IPS DF 6.9 (cell line): ENCODE measurements around the gene GULP1.
"Not testable (repeated sequence)": the region's sequence is repeated elsewhere in the genome, so short reads cannot be mapped to it uniquely, and the experiment has no call there.

Experiments
- DNase-seq: peaks from one replicate; pipeline ENCODE4 v3.0.0-alpha.2; 2013; ENCODE audit warnings: low read depth, low spot score
- H3K27ac ChIP-seq: one replicate; pipeline ENCODE4 v1.5.1; 2013; ENCODE audit warnings: low read length, control low read depth
- H3K27me3 ChIP-seq: 2 replicates; pipeline ENCODE4 v1.6.1; 2013; ENCODE audit warnings: mild to moderate bottlenecking, low read length; ENCODE audit not compliant: control insufficient read depth, insufficient read depth
- H3K36me3 ChIP-seq: 2 replicates; pipeline ENCODE4 v1.6.1; 2013; ENCODE audit warnings: low read length; ENCODE audit not compliant: control insufficient read depth, insufficient read depth
- H3K4me1 ChIP-seq: 2 replicates; pipeline ENCODE4 v1.6.1; 2013; ENCODE audit warnings: low read length; ENCODE audit not compliant: control insufficient read depth, insufficient read depth
- H3K4me3 ChIP-seq: 2 replicates; pipeline ENCODE4 v1.5.1; 2013; ENCODE audit warnings: mild to moderate bottlenecking, low read length
- H3K9me3 ChIP-seq: 2 replicates; pipeline ENCODE4 v1.6.1; 2013; ENCODE audit warnings: low read length, inconsistent platforms; ENCODE audit not compliant: control insufficient read depth, insufficient read depth
- WGBS: extraction: QIAGEN DNeasy Blood & Tissue Kit; methylation state at CpG from one replicate; pipeline ENCODE4 v1.1.7; 2013; ENCODE audit warnings: mixed read lengths, missing lambda C conversion rate; ENCODE audit not compliant: insufficient read length, insufficient coverage; 5-methylcytosine and 5-hydroxymethylcytosine counted together

The GULP1 gene

GRCh38 chr2:188274274-188274673 is 17.4 kb upstream of the GULP1 start:
- no peak overlapping the region for H3K4me3 ChIP-seq
- H3K27me3 ChIP-seq: no peaks in the 10 kb centered on the region
- H3K27ac ChIP-seq: no peak overlapping the region
- no peak for DNase-seq
- H3K9me3 ChIP-seq: no peaks in the 10 kb centered on the region
- H3K36me3 ChIP-seq: no peaks in the 10 kb centered on the region
- no CpG with 5 or more reads among the region's 2 CpGs for WGBS
- H3K4me1 ChIP-seq: peaks cover 4% of the 10 kb centered on the region; the same call in 1 of the 2 replicates

- Histone ChIP-seq H3K9me3 (no peaks in the 10 kb centered on the region), H3K27ac (no peak overlapping the region), H3K27me3 (no peaks in the 10 kb centered on the region), H3K36me3 (no peaks in the 10 kb centered on the region), H3K4me3 (no peak overlapping the region), H3K4me1 (peaks cover 4% of the 10 kb centered on the region; the same call in 1 of the 2 replicates)
- DNase-seq: no peak
- no CpG with 5 or more reads among the region's 10 CpGs for WGBS
These were observed 15.4 kb upstream of the GULP1 start for GRCh38 chr2:188276255-188276654.

GRCh38 chr2:188277786-188278185 is 13.9 kb upstream of the GULP1 start:
- H3K27ac ChIP-seq: no peak overlapping the region
- no peaks in the 10 kb centered on the region for H3K36me3 ChIP-seq
- H3K9me3 ChIP-seq: no peaks in the 10 kb centered on the region
- no peak for DNase-seq
- H3K4me3 ChIP-seq: no peak overlapping the region
- H3K4me1 ChIP-seq: peaks cover 4% of the 10 kb centered on the region; the same call in 1 of the 2 replicates
- no CpG with 5 or more reads among the region's 5 CpGs for WGBS
- H3K27me3 ChIP-seq: no peaks in the 10 kb centered on the region

GRCh38 chr2:188278388-188279092 is 13.1 kb upstream of the GULP1 start:
- WGBS: no CpG with 5 or more reads among the region's 11 CpGs
- DNase-seq: no peak
- H3K27me3 ChIP-seq: no peaks in the 10 kb centered on the region
- no peaks in the 10 kb centered on the region for H3K36me3 ChIP-seq
- no peak overlapping the region; the same call in 1 of the 2 replicates for H3K4me3 ChIP-seq
- no peaks in the 10 kb centered on the region for H3K9me3 ChIP-seq
- peaks cover 4% of the 10 kb centered on the region; the same call in 1 of the 2 replicates for H3K4me1 ChIP-seq
- H3K27ac ChIP-seq: peak overlapping the region; percentile 35

- Histone ChIP-seq H3K9me3 (no peaks in the 10 kb centered on the region), H3K4me3 (no peak overlapping the region), H3K4me1 (peaks cover 4% of the 10 kb centered on the region; the same call in 1 of the 2 replicates), H3K36me3 (no peaks in the 10 kb centered on the region), H3K27me3 (no peaks in the 10 kb centered on the region), H3K27ac (peak overlapping the region; percentile 35)
- WGBS: no CpG with 5 or more reads among the region's 2 CpGs
- no peak for DNase-seq
These were observed 12.6 kb upstream of the GULP1 start for GRCh38 chr2:188279093-188279445.

GRCh38 chr2:188280811-188281222 is 10.9 kb upstream of the GULP1 start:
- Histone ChIP-seq H3K4me1 (peaks cover 4% of the 10 kb centered on the region; the same call in 1 of the 2 replicates), H3K36me3 (no peaks in the 10 kb centered on the region), H3K4me3 (no peak overlapping the region), H3K27ac (no peak overlapping the region), H3K27me3 (no peaks in the 10 kb centered on the region), H3K9me3 (no peaks in the 10 kb centered on the region)
- no peak for DNase-seq
- no CpG with 5 or more reads among the region's 2 CpGs for WGBS

- Histone ChIP-seq H3K27me3 (no peaks in the 10 kb centered on the region), H3K4me1 (no peaks in the 10 kb centered on the region), H3K36me3 (no peaks in the 10 kb centered on the region), H3K27ac (no peak overlapping the region), H3K9me3 (no peaks in the 10 kb centered on the region), H3K4me3 (no peak overlapping the region)
- DNase-seq: no peak
These were observed 8.8 kb upstream of the GULP1 start for GRCh38 chr2:188282907-188283306.

GRCh38 chr2:188284251-188284650 is 7.4 kb upstream of the GULP1 start:
- WGBS: no CpG with 5 or more reads among the region's 3 CpGs
- H3K9me3 ChIP-seq, H3K4me3 ChIP-seq, DNase-seq, H3K27ac ChIP-seq, H3K27me3 ChIP-seq, H3K36me3 ChIP-seq, H3K4me1 ChIP-seq: not testable (repeated sequence)

GRCh38 chr2:188285049-188285448 is 6.6 kb upstream of the GULP1 start:
- Histone ChIP-seq H3K36me3 (no peaks in the 10 kb centered on the region), H3K4me1 (no peaks in the 10 kb centered on the region), H3K4me3 (no peak overlapping the region), H3K27me3 (no peaks in the 10 kb centered on the region), H3K27ac (no peak overlapping the region), H3K9me3 (no peaks in the 10 kb centered on the region)
- whole genome bisulfite sequencing: no CpG with 5 or more reads among the region's 5 CpGs
- no peak for DNase-seq

- no peaks in the 10 kb centered on the region for H3K36me3 ChIP-seq
- no peaks in the 10 kb centered on the region for H3K27me3 ChIP-seq
- no CpG with 5 or more reads among the region's 2 CpGs for WGBS
- H3K4me1 ChIP-seq: no peaks in the 10 kb centered on the region
- no peak overlapping the region for H3K4me3 ChIP-seq
- H3K27ac ChIP-seq: no peak overlapping the region
- DNase-seq: no peak
- no peaks in the 10 kb centered on the region for H3K9me3 ChIP-seq
These were observed 5.9 kb upstream of the GULP1 start for GRCh38 chr2:188285774-188286173.

GRCh38 chr2:188291142-188291616 is 495 bp upstream of the GULP1 start:
- no peaks in the 10 kb centered on the region for H3K9me3 ChIP-seq
- WGBS: no CpG with 5 or more reads among the region's 12 CpGs
- H3K27ac ChIP-seq: no peak overlapping the region
- no peaks in the 10 kb centered on the region for H3K27me3 ChIP-seq
- no peaks in the 10 kb centered on the region for H3K4me1 ChIP-seq
- peak overlapping the region; percentile 84; the same call in 1 of the 2 replicates for H3K4me3 ChIP-seq
- H3K36me3 ChIP-seq: no peaks in the 10 kb centered on the region
- DNase-seq: no peak
